OCI-LY1 (cell line): ENCODE results near the gene SELENOV.

Experiments
- H2AFZ ChIP-seq: fragments of 200-600 bp; sonication (generic), shearing (Covaris generic); 2 replicates; pipeline ENCODE4 v1.6.0; 2014; ENCODE audit warnings: antibody characterized with exemption, mild to moderate bottlenecking, low read length
- H3F3A ChIP-seq: fragments of 200-600 bp; sonication (generic), shearing (Covaris generic); 2 replicates; pipeline ENCODE4 v1.6.0; 2014; ENCODE audit warnings: mild to moderate bottlenecking, antibody characterized with exemption, low read length, moderate library complexity; ENCODE audit not compliant: insufficient read depth
- H3K27ac ChIP-seq: fragments of 200-600 bp; sonication (generic); 2 replicates; pipeline ENCODE4 v1.5.1; 2014; ENCODE audit warnings: low read length, mixed run types, mild to moderate bottlenecking, low read depth; ENCODE audit not compliant: poor library complexity, severe bottlenecking
- H3K27me3 ChIP-seq: fragments of 200-600 bp; sonication (generic); 2 replicates; pipeline ENCODE4 v1.6.0; 2014; ENCODE audit warnings: antibody characterized with exemption, mild to moderate bottlenecking, low read length, moderate library complexity; ENCODE audit not compliant: insufficient read depth
- H3K36me3 ChIP-seq: fragments of 200-600 bp; sonication (generic); 2 replicates; pipeline ENCODE4 v1.6.1; 2014; ENCODE audit warnings: mild to moderate bottlenecking, antibody characterized with exemption, low read length, moderate library complexity, mixed read lengths; ENCODE audit not compliant: insufficient read depth
- H3K4me1 ChIP-seq: fragments of 200-600 bp; sonication (generic); 2 replicates; pipeline ENCODE4 v1.5.1; 2014; ENCODE audit warnings: mild to moderate bottlenecking, low read length, moderate library complexity; ENCODE audit not compliant: insufficient read depth, severe bottlenecking
- H3K4me2 ChIP-seq: fragments of 200-600 bp; sonication (generic), shearing (Covaris generic); 2 replicates; pipeline ENCODE4 v1.6.1; 2014; ENCODE audit warnings: low read length
- H3K4me3 ChIP-seq: fragments of 200-600 bp; sonication (generic); 2 replicates; pipeline ENCODE4 v1.5.1; 2014; ENCODE audit warnings: low read length, low read depth, mild to moderate bottlenecking, mixed read lengths; ENCODE audit not compliant: poor library complexity, severe bottlenecking
- H3K79me2 ChIP-seq: fragments of 200-600 bp; shearing (Covaris generic); 2 replicates; pipeline ENCODE4 v1.6.1; 2016; ENCODE audit warnings: mixed run types, low read length, mixed read lengths; ENCODE audit not compliant: insufficient read depth
- H3K9ac ChIP-seq: fragments of 200-600 bp; sonication (generic), shearing (Covaris generic); 2 replicates; pipeline ENCODE4 v1.6.1; 2014; ENCODE audit warnings: mild to moderate bottlenecking, low read length, mixed read lengths
- H3K9me2 ChIP-seq: fragments of 200-600 bp; sonication (generic), shearing (Covaris generic); 2 replicates; pipeline ENCODE4 v1.6.1; 2014; ENCODE audit warnings: low read depth, mild to moderate bottlenecking, low read length, mixed read lengths
- H3K9me3 ChIP-seq: fragments of 200-600 bp; shearing (Covaris generic); 2 replicates; pipeline ENCODE4 v1.6.1; 2014; ENCODE audit warnings: low read length, mixed read lengths
- H4K20me1 ChIP-seq: fragments of 200-600 bp; sonication (generic), shearing (Covaris generic); 2 replicates; pipeline ENCODE4 v1.6.0; 2016; ENCODE audit warnings: mild to moderate bottlenecking, low read length; ENCODE audit not compliant: insufficient read depth
- EZH2 ChIP-seq: fragments of 200-600 bp; sonication (generic), shearing (Covaris generic); IDR thresholded peaks from 2 replicates; pipeline ENCODE4 v1.8.0; 2017; ENCODE audit warnings: borderline replicate concordance, mixed run types, mild to moderate bottlenecking, antibody characterized with exemption, low read length, moderate library complexity, mixed read lengths
- TF ChIP-seq, protein P1 (sequence below): fragments of 200-600 bp; sonication (generic), shearing (Covaris generic); IDR thresholded peaks from 2 replicates; pipeline ENCODE4 v1.5.1; 2017; ENCODE audit warnings: mild to moderate bottlenecking, antibody characterized with exemption, low read length, moderate library complexity, mixed read lengths

The SELENOV gene

DNA sequence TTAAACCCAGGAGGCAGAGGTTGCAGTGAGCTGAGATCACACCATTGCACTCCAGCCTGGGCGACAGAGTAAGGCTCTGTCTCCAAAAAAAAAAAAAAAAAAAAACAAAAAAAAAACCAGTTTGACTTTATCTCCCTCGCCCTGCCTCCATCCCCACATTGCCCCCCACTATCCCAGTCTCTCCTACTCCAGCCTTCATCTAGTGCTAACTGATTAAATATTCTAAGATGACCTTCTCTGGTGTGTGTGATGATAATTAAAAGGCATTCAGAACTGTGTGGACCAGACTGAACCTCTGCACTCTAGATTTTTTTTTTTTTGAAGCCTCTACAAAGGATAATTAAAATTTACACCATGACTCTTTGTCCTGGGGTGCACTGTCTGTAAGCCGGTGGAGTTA is 22.2 kb upstream of the SELENOV start:
- TF ChIP-seq, protein P1, sequence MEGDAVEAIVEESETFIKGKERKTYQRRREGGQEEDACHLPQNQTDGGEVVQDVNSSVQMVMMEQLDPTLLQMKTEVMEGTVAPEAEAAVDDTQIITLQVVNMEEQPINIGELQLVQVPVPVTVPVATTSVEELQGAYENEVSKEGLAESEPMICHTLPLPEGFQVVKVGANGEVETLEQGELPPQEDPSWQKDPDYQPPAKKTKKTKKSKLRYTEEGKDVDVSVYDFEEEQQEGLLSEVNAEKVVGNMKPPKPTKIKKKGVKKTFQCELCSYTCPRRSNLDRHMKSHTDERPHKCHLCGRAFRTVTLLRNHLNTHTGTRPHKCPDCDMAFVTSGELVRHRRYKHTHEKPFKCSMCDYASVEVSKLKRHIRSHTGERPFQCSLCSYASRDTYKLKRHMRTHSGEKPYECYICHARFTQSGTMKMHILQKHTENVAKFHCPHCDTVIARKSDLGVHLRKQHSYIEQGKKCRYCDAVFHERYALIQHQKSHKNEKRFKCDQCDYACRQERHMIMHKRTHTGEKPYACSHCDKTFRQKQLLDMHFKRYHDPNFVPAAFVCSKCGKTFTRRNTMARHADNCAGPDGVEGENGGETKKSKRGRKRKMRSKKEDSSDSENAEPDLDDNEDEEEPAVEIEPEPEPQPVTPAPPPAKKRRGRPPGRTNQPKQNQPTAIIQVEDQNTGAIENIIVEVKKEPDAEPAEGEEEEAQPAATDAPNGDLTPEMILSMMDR = no peak
- TF ChIP-seq EZH2 = no peak
- Histone ChIP-seq H3K9me2 (no peaks in the 10 kb centered on the region), H3K9me3 (no peaks in the 10 kb centered on the region), H4K20me1 (no peaks in the 10 kb centered on the region), H3K79me2 (no peaks in the 10 kb centered on the region), H3K27ac (no peak overlapping the region), H3K27me3 (no peaks in the 10 kb centered on the region), H3K4me2 (no peak overlapping the region), H3F3A (no peaks in the 10 kb centered on the region), H3K9ac (no peak overlapping the region), H3K36me3 (peaks cover 38% of the 10 kb centered on the region), H3K4me3 (no peak overlapping the region), H3K4me1 (peaks cover 6% of the 10 kb centered on the region), H2AFZ (no peak overlapping the region)

- TF ChIP-seq, protein P1 = no peak
- TF ChIP-seq EZH2 = no peak
- Histone ChIP-seq H3K4me1 (peaks cover 23% of the 10 kb centered on the region), H3K4me3 (no peak overlapping the region)
These were observed 20.3 kb upstream of the SELENOV start for GRCh38 chr19:39494661-39495060.

GRCh38 chr19:39496063-39496462 is 18.9 kb upstream of the SELENOV start:
- no peak overlapping the region for H2AFZ ChIP-seq
- H3K4me3 ChIP-seq = no peak overlapping the region
- H3K9me3 ChIP-seq = no peaks in the 10 kb centered on the region
- H3K27ac ChIP-seq = no peak overlapping the region
- H3K27me3 ChIP-seq = no peaks in the 10 kb centered on the region; the same call in none of the 2 replicates
- peaks cover 23% of the 10 kb centered on the region for H3K4me1 ChIP-seq
- TF ChIP-seq, protein P1 = no peak
- TF ChIP-seq EZH2 = no peak
- H3K36me3 ChIP-seq = peaks cover 9% of the 10 kb centered on the region
- H3K4me2 ChIP-seq = no peak overlapping the region
- H4K20me1 ChIP-seq = no peaks in the 10 kb centered on the region
- H3K9me2 ChIP-seq = no peaks in the 10 kb centered on the region
- no peaks in the 10 kb centered on the region for H3K79me2 ChIP-seq
- H3K9ac ChIP-seq = no peak overlapping the region
- no peaks in the 10 kb centered on the region for H3F3A ChIP-seq

More at GRCh38 chr19:39494661-39495060, 20.3 kb upstream of the SELENOV start:
- Histone ChIP-seq H3F3A (no peaks in the 10 kb centered on the region), H3K79me2 (no peaks in the 10 kb centered on the region), H3K27ac (no peak overlapping the region), H3K9me3 (no peaks in the 10 kb centered on the region), H3K36me3 (peaks cover 19% of the 10 kb centered on the region), H3K9me2 (no peaks in the 10 kb centered on the region), H2AFZ (no peak overlapping the region), H3K9ac (no peak overlapping the region), H4K20me1 (no peaks in the 10 kb centered on the region), H3K4me2 (no peak overlapping the region), H3K27me3 (no peaks in the 10 kb centered on the region; the same call in 1 of the 2 replicates)
